CD4-positive, alpha-beta T cell treated with Interleukin-17A for 1 hour (primary cell): ENCODE measurements around the gene CCDC150.
"Not testable (repeated sequence)": the region's sequence is repeated elsewhere in the genome, so short reads cannot be mapped to it uniquely, and the experiment has no call there.

Experiments
- DNase-seq: peaks from one replicate; pipeline ENCODE4 v3.0.0-alpha.2; 2020

Gene CCDC150

DNA sequence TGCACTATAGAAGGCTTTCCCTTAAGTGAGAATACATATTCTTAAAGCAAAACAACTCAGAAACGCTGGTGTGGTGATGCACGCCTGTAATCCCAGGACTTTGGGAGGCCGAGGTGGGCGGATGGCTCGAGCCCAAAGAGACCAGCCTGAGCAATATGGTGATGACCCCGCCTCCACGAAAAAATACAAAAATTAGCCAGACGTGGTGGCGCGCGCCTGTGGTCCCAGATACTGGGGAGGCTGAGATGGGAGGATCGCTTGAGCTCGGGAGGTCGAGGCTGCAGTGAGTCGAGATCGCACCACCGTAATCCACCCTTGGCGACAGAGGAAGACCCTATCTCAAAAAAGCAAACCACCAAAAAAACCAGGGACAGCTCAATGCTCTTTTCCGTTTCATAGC lies 750 bp upstream of the CCDC150 start:
- no peak for DNase-seq

DNA sequence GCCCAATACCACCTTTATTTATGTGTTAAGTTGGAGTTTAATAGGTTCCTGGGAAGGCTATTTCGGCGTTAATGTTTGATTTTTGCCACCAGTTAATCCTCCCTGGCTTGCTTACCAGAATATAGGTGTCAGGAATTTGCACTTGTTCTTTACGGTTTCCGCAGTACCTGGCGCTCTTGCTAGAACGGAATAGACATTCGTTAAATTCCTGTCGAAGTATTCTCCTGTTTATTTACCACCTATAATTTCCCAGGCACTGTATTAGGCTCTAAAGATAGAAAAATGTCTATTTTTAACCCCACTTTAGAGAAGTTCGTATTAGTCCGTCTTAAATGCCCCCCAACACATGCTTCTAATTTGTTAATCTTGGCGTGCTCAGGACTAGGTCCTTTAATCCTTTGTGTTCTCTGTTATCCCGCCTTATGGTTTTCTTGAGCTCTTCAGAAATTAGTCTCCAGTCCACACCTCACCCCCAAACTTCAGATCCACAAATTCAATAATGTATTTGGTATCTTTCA lies 575 bp downstream of the CCDC150 start:
- no peak for DNase-seq

DNA sequence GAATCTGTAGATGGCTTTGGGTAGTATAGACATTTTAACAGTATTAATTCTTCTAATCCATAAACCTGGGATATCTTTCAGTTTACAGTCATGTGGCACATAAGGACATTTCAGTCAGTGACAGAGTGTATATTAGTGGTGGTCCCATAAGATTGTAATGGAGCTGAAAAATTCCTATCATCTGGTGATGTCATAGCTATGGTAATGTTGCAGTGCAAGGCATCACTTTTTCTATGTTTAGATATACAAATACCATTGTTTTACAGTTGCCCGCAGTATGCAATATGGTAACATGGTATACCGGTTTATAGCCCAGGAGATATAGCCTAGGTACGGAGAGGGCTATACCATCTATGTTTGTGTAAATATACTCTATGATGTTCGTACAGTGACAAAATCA lies 9.7 kb downstream of the CCDC150 start:
- no peak for DNase-seq

DNA sequence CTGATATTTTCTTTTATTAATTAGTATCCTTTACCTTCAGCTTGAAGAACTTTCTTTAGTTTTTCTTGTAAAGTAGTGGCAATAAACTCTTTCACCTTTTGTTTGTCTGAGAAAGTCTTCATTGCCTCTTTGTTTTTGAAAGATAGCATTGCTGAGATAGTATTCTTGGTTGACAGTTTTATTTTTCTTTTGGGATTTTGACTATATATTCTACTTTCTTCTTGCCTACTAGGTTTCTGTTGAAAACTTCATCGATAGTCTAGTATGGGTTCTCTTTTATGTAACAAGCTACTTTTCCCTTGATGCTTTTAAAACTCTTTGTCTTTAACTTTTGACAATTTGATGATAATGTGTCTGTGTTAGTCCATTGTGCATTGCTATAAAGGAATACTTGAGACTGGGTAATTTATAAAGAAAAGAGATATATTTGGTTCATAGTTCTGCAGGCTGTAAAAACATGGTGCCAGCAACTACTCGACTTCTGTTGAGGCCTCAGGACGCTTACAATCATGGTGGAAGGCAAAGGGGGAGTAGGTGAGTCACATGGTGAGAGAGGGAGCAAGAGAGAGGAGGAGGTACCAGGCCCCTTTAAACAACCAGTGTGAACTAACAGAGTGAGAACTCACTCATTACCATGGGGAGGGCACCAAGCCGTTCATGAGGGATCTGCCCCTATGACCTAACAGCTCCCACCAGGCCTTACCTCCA lies 12.0 kb downstream of the CCDC150 start:
- DNase-seq = no peak

DNA sequence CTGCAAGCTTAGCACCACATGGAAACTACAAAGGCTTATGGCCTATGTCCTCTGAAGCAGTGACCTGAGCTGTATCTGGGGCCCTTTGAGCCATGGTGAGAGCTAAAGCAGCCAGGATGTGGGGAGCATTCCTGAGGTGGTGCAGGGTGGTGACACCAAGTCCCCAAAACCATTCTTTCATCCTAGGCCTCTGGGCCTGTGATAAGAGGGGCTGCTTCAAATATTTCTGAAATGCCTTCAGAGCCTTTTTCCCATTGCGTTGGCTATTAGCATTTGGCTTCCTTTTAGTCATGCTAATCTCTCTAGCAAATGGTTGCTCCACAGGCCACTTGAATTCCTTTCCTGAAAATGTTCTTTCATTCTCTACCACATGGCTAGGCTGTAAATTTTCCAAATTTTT lies 13.4 kb downstream of the CCDC150 start:
- no peak for DNase-seq

DNA sequence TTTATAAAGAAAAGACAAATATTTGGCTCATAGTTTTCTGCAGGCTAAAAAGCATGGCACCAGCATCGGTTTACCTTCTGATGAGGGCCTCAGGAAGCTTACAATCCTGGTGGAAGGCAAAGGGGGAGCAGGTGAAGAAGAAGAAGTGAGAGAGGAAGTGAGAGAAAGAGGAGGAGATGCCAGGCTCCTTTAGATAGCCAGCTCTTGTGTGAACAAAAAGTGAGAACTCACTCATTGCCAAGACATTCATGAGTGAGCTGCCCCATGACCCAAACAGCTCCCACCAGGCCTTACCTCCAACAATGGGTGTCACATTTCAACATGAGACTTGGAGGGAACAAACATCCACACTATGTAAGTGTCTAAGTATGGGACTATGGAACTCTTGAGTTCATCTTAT lies 14.3 kb downstream of the CCDC150 start:
- DNase-seq = no peak

DNA sequence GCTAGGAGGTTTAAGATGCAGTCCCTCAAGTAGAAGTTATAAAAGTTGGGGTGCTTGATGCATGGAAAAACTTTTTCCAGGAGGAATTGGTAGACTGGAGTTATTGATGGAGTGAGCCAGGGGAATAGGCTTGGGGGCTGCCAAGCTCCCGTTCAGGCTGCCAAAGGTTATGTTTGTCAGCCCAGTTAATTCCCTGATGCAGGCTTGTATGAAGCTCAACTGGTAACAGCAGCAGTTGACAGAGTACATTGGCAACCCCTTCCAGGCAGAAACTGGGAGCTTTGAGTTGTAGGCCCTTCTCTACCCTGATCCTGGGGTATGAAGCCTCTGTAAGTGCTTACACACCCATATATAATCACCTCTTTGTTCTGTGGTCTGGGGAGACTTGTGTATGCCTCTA lies 16.2 kb downstream of the CCDC150 start:
- DNase-seq = no peak

DNA sequence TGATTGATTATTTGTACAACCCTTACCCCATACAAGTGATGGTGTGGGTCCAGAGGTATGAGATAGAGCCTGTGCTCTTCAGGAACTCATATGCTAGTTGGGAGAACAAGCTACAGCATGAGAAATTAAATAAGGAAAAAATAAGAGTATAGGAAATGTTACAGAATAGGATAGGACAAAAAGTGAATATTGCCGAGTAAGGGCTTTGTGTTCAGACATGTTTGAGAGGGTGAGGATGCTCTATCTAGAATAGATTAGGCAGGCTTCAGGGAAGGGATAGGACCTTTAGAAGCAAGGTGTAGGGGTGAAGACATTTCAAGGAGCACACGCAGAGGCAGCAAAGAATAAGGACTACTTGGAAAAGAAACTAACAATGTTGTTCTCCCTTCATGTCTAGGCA lies 17.8 kb downstream of the CCDC150 start:
- DNase-seq = no peak

DNA sequence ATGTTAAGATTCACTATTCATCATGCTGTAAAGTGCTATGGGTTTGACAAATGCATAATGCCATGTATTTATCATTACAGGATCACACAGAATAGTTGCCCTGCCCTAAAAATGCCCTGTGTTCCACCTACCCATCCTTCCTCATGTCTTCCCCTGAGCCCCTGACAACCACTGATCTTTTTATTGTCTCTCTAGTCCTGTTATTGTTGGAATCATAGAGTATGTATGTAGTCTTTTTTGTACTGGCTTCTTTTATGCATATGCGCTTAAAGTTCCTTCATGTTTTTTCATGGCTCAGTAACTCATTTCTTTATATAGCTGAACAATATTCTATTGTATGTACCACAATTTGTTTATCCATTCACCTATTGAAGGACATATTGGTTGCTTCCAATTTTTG lies 20.3 kb downstream of the CCDC150 start:
- DNase-seq = no peak

DNA sequence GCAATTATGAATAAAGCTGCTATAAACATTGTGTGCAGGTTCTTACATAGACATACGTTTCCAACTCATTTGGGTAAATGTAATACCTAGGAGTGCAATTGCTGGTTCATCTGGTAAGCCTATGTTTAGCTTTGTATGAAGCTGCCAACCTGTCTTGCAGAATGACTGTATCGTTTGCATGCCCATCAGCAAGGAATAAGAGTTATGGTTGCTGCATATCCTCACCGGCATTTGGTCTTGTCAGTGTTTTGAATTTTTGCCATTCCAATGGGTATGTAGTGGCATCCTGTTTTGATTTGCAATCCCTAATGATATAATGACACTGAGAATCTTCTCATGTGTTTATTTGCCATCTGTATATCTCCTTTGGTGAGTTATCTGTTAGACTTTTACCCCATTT lies 20.7 kb downstream of the CCDC150 start:
- no peak for DNase-seq

DNA sequence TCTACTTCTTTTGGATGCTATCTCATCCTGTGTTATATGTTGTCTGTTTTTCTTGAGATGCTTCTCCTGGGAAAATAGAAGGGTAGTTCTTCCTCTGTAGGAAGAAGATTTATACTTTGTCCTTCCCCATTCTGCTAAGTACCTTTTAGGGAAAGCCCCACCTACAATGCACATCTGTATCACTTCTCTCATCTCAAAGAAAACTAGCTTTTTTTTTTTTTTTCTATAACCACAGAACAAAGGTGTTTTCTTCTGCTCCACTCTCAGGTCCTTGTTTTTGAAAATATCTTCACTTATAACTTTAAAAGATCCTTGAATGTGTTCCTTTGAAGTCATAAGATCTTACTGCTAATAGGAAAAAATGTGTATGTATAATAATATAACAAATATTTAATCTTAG lies 30.8 kb downstream of the CCDC150 start:
- DNase-seq = no peak

DNA sequence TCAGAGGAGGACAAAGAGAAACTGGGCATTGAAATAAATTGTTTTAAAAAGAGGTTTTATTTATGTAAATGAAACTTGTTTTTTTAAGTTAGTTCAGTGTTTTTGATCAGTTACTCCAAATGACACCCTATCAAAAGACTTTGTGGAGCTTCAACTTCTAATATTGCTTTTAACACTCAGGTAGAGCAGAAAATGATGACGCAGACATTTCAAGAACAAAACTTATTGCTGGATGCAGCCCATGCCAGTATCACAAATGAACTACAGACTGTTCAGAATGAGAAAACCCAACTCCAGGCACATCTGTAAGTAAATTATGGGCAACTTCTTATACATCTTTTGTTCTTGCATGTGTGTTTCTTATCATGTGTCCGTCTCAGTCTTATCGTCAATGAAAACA lies 36.4 kb downstream of the CCDC150 start:
- DNase-seq = no peak

DNA sequence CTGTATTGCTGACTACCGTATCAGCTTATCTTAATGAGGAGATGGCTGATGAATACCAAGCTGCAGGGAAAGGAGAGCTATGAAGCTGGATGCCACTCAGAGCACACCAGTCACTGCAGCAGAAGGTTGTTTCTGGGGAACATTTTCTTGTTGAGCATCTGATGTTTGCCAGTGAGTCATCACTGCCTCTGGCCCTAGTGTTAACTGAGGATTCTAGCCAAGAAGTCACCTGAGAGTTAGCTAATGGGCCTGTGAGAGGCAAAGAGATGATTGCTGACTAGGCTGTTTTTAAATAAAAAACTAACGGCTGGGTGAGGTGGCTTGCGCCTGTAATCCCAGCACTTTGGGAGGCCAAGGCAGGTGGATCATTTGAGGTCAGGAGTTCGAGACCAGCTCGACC lies 37.9 kb downstream of the CCDC150 start:
- DNase-seq = no peak

DNA sequence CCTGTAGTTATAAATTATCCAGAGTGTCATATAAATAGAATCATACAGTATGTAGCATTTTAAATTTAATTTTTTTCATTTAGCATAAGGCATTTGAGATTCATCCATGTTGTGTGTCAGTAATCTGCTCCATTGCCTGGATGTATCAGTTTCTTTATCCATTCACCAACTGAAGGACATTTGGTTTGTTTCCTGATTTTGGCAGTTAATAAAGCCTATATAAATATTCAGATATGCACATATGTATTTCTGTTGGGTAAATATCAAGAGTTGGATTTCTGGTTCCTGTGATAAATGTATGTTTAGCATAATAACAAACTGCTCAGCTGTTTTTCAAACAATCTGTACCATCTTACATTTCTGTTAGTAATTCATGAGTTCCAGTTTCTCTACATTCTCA lies 39.9 kb downstream of the CCDC150 start:
- no peak for DNase-seq

DNA sequence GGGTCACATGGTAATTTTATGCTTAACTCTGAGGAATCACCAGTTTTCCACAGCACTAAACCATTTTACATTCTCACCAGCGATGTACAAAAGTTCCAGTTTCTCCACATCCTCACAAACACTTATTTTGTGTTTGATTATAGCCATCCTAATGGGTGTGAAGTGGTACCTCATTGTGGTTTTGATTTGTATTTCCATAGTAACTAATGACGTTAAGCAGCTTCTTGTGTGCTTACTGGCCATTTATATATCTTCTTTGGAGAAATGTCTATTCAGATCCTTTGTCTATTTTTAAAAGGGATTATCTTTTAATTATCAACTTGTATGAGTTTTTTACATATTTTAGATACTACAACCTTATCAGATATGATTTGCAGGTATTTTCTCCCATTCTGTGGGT lies 42.0 kb downstream of the CCDC150 start:
- DNase-seq = no peak

DNA sequence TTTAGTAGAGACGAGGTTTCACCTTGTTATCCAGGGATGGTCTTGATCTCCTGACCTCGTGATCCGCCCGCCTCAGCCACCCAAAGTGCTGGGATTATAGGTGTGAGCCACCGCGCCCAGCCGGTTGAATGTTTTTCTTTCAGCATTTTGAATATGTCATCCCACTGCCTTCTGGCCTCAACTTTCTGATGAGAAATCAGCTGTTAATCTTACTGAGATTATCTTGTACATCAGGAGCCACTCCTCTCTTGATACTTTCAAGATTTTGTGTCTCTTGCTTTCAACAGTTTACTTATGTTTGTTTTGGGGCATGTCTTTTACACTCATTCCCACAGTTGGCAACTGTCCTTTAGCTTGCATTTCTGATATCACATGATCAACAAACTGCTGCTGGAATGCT lies 46.3 kb downstream of the CCDC150 start:
- no peak for DNase-seq

DNA sequence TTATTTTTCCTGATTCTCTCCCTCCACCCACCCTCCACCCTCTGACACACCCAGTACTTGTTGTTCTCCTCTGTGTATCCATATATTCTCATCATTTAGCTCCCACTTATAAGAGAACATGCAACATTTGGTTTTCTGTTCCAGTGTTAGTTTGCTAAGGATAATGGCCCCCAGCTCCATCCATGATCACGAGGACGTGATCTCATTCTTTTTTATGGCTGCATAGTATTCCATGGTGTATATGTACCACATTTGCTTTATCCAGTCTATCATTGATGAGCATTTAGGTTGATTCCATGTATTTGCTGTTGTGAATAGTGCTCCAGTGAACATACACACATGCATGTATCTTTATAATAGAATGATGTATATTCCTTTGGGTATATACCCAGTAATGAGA lies 47.2 kb downstream of the CCDC150 start:
- not testable (repeated sequence) for DNase-seq

DNA sequence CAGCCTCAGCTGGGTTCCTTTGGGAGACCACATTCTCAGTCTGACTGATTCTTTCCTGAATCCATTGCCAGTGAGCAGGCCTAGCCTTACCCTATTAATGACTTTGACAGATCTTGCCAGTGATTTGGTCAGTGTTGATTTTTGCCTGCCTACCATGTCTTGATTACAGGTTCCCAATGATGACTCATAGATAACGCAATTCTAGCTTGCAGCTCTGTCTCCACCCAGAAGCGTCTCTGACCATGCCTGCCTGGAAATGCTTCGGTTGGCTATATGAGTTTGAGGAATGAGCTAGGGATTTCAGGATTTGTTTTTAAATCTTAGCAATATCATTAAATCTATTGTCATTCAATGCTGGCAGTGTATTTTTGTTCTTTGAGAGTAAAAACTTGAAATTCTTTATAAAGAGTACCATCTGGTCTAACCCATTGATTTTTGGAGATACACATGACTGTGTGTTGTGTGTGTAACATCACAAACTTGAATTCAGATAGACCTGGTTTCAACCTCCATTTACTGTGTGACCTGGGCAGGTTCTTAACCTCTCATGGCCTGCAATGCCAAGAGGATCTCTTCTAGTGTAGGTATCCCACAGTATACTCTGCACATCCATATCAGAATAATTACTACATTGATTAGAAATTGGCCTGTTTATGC lies 57.0 kb downstream of the CCDC150 start:
- no peak for DNase-seq

DNA sequence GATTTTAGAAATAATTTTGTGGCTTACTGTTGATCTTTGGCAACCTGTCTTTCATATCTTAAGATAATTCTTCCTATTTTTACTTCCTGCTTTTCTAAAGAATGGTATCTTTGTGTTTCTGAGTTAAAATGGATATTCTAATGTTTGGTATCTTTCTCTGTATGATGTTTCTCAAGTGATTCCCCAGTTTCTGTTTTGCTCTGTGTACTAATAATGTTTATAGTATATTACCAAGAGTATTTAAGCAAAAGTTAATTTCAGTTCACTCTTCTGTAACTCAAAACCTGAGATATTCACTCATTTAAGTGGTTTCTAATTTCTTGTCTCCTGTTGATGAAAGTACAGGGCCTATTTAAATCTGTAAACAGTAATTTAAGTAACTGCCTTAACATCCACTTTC lies 58.3 kb downstream of the CCDC150 start:
- no peak for DNase-seq

DNA sequence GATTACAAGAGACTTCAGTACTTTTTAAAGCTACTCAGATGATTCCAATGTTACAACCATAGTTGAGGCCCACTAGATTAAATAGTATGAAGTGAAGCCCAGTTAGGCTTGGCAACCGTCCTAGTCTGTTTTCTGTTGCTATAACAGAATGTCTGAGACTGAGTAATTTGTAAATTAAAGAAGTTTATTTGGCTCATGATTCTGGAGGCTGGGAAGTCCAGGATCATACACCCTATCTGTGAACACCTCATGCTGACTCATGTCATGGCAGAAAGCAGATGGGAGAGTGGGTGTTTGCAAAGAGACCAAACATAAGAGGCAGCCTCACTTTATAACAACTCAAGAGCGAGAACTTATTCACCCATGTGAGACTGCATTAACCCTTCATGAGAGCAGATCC lies 63.1 kb downstream of the CCDC150 start:
- DNase-seq = no peak

DNA sequence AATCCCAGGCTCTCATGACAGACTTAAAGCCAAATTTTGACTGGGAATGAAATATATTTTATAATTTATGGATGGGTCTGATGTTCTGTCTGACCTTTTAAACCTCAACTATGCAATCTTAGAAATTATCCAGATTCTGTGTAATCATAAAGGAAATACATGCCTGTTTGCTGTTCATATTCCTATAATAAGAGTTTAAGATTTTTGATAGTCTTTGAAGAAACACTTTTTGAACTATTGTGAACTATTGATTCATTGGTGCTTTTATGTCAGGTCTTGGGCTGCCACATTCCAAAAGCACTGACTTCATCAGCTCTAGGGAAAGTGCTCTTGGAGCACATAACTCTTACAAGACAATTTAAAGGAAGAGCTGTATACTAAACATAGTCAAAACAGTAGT lies 64.2 kb downstream of the CCDC150 start:
- DNase-seq = no peak

DNA sequence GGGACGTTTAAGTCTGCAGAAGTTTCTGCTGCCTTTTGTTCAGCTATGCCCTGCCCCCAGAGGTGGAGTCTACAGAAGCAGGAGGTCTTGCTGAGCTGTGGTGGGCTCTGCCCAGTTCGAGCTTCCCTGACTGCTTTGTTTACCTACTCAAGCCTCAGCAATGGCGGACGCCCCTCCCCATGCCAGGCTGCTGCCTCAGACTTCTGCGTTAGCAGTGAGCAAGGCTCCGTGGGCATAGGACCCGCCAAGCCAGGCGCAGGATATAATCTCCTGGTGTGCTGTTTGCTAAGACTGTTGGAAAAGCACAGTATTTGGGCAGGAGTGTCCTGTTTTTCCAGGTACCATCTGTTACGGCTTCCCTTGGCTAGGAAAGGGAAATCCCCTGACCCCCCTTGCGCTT lies 70.5 kb downstream of the CCDC150 start:
- DNase-seq = not testable (repeated sequence)

DNA sequence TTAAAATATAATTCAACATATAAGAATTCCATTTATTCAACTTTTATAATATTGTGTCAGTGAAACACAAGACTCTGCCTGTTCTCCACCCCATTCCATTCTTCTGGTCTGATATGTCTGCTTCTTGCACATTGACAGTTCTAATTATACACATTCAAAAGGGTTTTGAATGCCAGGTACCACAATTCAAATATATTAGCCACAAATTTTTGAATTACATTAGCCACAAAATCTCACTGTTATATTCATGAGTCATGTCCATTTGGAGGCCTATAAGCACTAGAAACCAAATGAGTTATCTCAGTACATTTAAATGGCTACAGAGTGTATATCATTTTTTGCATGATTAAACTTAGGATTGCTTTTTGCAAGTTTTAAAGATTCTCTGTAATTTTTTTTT lies 72.1 kb downstream of the CCDC150 start:
- no peak for DNase-seq

DNA sequence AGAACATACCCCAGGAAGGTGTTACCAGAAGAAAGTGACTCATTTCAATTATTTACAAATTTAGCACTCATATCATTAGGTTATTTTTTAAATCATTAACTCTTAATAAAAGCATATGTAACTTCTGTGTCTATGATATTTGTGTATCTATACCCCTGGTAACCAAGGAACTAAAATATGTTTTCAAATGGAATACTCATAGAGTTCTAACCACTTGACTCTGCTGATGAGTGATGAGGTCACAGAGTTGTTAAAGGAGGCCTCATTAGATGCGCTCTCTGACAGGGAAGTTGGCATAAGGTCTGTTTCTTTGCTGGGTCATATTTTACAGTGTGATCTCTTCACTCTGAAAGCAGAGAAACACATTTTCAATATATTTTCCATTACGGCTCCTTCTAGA lies 73.4 kb downstream of the CCDC150 start:
- DNase-seq = no peak
